ENCODE measurements around the gene SLC28A1. TPM values are rescaled to one million over a fixed set of nuclear protein-coding genes. Genes with fewer than 3 reads are reported as not detected.
"Not testable (repeated sequence)": the region's sequence is repeated elsewhere in the genome, so short reads cannot be mapped to it uniquely, and the experiment has no call there.

SLC28A1 gene
- polyA plus RNA-seq, 1 donor (not counting 4 experiments of a cell fraction or from before 2014, with no cell fraction given), result not detected

DNA sequence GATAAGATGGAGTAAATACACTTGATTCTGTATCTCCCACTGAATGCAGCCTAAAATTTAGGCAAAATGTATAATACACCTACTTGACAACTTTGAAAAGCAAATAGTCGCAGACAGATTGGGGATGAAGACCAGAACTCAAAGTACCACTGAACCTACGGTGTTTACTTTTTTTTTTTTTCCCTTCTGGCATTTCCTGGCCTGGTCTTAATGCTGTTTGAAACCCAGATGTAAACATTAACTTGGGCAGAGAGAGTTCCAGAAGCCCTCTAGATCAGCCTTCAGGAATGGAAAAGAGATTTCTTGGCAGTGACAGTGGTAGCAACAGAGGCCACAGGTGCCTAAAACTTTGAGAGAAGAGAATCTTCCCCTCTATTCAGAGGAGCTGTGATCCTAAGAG, 39.5 kb upstream of the SLC28A1 start:
- Histone ChIP-seq H3K27me3 (ENCODE audit: control insufficient read depth, extremely low read depth, insufficient read depth, low read length) (no peaks in the 10 kb centered on the region), H3K9me3 (ENCODE audit: control insufficient read depth, low read depth, low read length) (no peaks in the 10 kb centered on the region), H3K79me2 (ENCODE audit: control insufficient read depth, insufficient read depth, low read length) (no peaks in the 10 kb centered on the region), H4K20me1 (ENCODE audit: control insufficient read depth, extremely low read depth, insufficient read depth, low read length) (no peaks in the 10 kb centered on the region), H3K36me3 (ENCODE audit: control insufficient read depth in 2 of 2, extremely low read depth in 1 of 2, insufficient read depth in 2 of 2, low read length in 2 of 2) (no peaks in the 10 kb centered on the region), H2AFZ (ENCODE audit: control insufficient read depth, low read length) (no peak overlapping the region), H3K9ac (ENCODE audit: control insufficient read depth, extremely low read depth, insufficient read depth, low read length) (no peak overlapping the region), H3K27ac (ENCODE audit: control insufficient read depth, insufficient read depth, low read length) (no peak overlapping the region), H3K4me2 (ENCODE audit: control insufficient read depth, extremely low read depth, insufficient read depth, low read depth, low read length) (no peak overlapping the region), H3K9me1 (ENCODE audit: control insufficient read depth, extremely low read depth, insufficient read depth, low read length) (no peaks in the 10 kb centered on the region), H3K4me3 (ENCODE audit: control insufficient read depth in 2 of 3, extremely low read depth in 1 of 3, insufficient read depth in 2 of 3, low read depth in 1 of 3, low read length in 3 of 3) (no peak overlapping the region), H3K4me1 (ENCODE audit: control insufficient read depth, extremely low read depth, insufficient read depth, low read length) (no peaks in the 10 kb centered on the region)
- FAIRE-seq (no peak), DNase-seq (ENCODE audit: low read depth, low spot score) (no peak)
- TF ChIP-seq, protein P1, sequence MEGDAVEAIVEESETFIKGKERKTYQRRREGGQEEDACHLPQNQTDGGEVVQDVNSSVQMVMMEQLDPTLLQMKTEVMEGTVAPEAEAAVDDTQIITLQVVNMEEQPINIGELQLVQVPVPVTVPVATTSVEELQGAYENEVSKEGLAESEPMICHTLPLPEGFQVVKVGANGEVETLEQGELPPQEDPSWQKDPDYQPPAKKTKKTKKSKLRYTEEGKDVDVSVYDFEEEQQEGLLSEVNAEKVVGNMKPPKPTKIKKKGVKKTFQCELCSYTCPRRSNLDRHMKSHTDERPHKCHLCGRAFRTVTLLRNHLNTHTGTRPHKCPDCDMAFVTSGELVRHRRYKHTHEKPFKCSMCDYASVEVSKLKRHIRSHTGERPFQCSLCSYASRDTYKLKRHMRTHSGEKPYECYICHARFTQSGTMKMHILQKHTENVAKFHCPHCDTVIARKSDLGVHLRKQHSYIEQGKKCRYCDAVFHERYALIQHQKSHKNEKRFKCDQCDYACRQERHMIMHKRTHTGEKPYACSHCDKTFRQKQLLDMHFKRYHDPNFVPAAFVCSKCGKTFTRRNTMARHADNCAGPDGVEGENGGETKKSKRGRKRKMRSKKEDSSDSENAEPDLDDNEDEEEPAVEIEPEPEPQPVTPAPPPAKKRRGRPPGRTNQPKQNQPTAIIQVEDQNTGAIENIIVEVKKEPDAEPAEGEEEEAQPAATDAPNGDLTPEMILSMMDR (optimal IDR thresholded peaks at IDR 0.05 in 1 of 3, IDR thresholded peaks at IDR 0.05 in 1 of 3, conservative IDR thresholded peaks at IDR 0.05 in 1 of 3; ENCODE audit: extremely low read depth in 1 of 3, insufficient read depth in 2 of 3, low read length in 3 of 3), result no peak
- no peak for TF ChIP-seq EZH2 (IDR thresholded peaks at IDR 0.05; ENCODE audit: low read length)
- dilution Hi-C loops (cut with MboI; ENCODE audit: extremely low pct_ligation_motif_present, low sequenced_read_pairs), result no loop called here

DNA sequence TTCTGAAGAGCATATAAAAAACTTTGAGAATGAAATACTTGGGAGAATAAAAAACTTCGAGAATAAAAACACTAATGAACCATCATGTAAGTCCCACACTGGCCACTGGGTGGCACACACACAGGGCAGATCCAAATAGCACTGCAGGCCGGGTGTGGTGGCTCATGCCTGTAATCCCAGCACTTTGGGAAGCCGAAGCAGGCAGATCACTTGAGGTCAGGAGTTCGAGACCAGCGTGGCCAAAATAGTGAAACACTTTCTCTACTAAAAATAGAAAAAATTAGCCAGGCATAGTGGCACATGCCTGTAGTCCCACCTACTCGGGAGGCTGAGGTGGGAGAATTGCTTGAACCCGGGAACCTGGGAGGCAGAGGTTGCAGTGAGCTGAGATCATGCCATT, 38.8 kb upstream of the SLC28A1 start:
- FAIRE-seq, result peak; percentile 81
- H2AFZ ChIP-seq (ENCODE audit: control insufficient read depth, low read length); H3K4me2 ChIP-seq (ENCODE audit: control insufficient read depth, extremely low read depth, insufficient read depth, low read depth, low read length); H3K4me3 ChIP-seq (ENCODE audit: control insufficient read depth in 2 of 3, extremely low read depth in 1 of 3, insufficient read depth in 2 of 3, low read depth in 1 of 3, low read length in 3 of 3); H3K9me3 ChIP-seq (ENCODE audit: control insufficient read depth, low read depth, low read length); H4K20me1 ChIP-seq (ENCODE audit: control insufficient read depth, extremely low read depth, insufficient read depth, low read length); H3K9ac ChIP-seq (ENCODE audit: control insufficient read depth, extremely low read depth, insufficient read depth, low read length); H3K27me3 ChIP-seq (ENCODE audit: control insufficient read depth, extremely low read depth, insufficient read depth, low read length); H3K4me1 ChIP-seq (ENCODE audit: control insufficient read depth, extremely low read depth, insufficient read depth, low read length); dilution Hi-C loops (cut with MboI; ENCODE audit: extremely low pct_ligation_motif_present, low sequenced_read_pairs); H3K27ac ChIP-seq (ENCODE audit: control insufficient read depth, insufficient read depth, low read length); H3K79me2 ChIP-seq (ENCODE audit: control insufficient read depth, insufficient read depth, low read length); H3K9me1 ChIP-seq (ENCODE audit: control insufficient read depth, extremely low read depth, insufficient read depth, low read length); H3K36me3 ChIP-seq (ENCODE audit: control insufficient read depth in 2 of 2, extremely low read depth in 1 of 2, insufficient read depth in 2 of 2, low read length in 2 of 2): not testable (repeated sequence)
- TF ChIP-seq, protein P1 (optimal IDR thresholded peaks at IDR 0.05 in 1 of 3, IDR thresholded peaks at IDR 0.05 in 1 of 3, conservative IDR thresholded peaks at IDR 0.05 in 1 of 3; ENCODE audit: extremely low read depth in 1 of 3, insufficient read depth in 2 of 3, low read length in 3 of 3), result peak; percentile 56 to 72 (median 66)
- peak; percentile 33 for DNase-seq (ENCODE audit: low read depth, low spot score)

All from keratinocyte (primary cell).